Ramos (cell line): ENCODE results near the gene SCYL1.

Experiments
- in situ Hi-C: fragments of 300-500 bp; cut with MboI; formaldehyde crosslinking; loops from one replicate; pipeline ENCODE4 v1.14.3; 2022; ENCODE audit warnings: low sequenced_read_pairs; ENCODE audit not compliant: unreplicated experiment

SCYL1 gene

GRCh38 chr11:65524741-65525545 lies at the start of gene SCYL1:
Gene SCYL1, plus strand, starts transcription at chr11:65525083. Its CDS starts 71 bp downstream, at chr11:65525154.
- in situ Hi-C loops = no loop called here

- in situ Hi-C loops = no loop called here
These were observed 48.2 kb upstream of the SCYL1 start for GRCh38 chr11:65476632-65477148.

- in situ Hi-C loops = no loop called here
These were observed 47.5 kb upstream of the SCYL1 start for GRCh38 chr11:65477149-65477965.

- in situ Hi-C loops = no loop called here
These were observed 46.3 kb upstream of the SCYL1 start for GRCh38 chr11:65478388-65479183.

- in situ Hi-C loops = no loop called here
These were observed 45.4 kb upstream of the SCYL1 start for GRCh38 chr11:65479184-65480145.

- in situ Hi-C loops = no loop called here
These were observed 42.5 kb upstream of the SCYL1 start for GRCh38 chr11:65482306-65482850.

- in situ Hi-C loops = no loop called here
These were observed 39.0 kb upstream of the SCYL1 start for GRCh38 chr11:65485920-65486219.

GRCh38 chr11:65486570-65487466 lies 38.1 kb upstream of the SCYL1 start:
- in situ Hi-C loops = no loop called here

GRCh38 chr11:65487467-65488272 lies 37.2 kb upstream of the SCYL1 start:
- in situ Hi-C loops = no loop called here

GRCh38 chr11:65488273-65489034 lies 36.4 kb upstream of the SCYL1 start:
- in situ Hi-C loops = no loop called here

GRCh38 chr11:65489035-65489705 lies 35.7 kb upstream of the SCYL1 start:
- in situ Hi-C loops = no loop called here

- in situ Hi-C loops = no loop called here
These were observed 35.1 kb upstream of the SCYL1 start for GRCh38 chr11:65489706-65490320.

- in situ Hi-C loops = no loop called here
These were observed 33.8 kb upstream of the SCYL1 start for GRCh38 chr11:65491163-65491465.

GRCh38 chr11:65491614-65492386 lies 33.1 kb upstream of the SCYL1 start:
- in situ Hi-C loops = no loop called here

- in situ Hi-C loops = no loop called here
These were observed 32.6 kb upstream of the SCYL1 start for GRCh38 chr11:65492387-65492636.
